A172 (cell line): Measurements from ENCODE around the gene MOGAT2. TPM values are rescaled to one million over a fixed set of nuclear protein-coding genes. Genes with fewer than 3 reads are reported as not detected.

Source experiments
- DNase-seq: peaks from one replicate; pipeline ENCODE4 v3.0.0-alpha.2; 2015; ENCODE audit warnings: low spot score
- total RNA-seq: library from RNA; depleted of rRNA; stranded (reverse); fragments of >200 nt; shearing (Covaris generic); gene quantifications from 2 replicates; pipeline ENCODE4 v1.2.3, GENCODE V29; 2014

The MOGAT2 gene
- total RNA-seq, 1 experiment from 2014 or later = 0.07 TPM

- DNase-seq = no peak
These were observed 42.2 kb downstream of the MOGAT2 start for GRCh38 chr11:75759832-75760231.

- DNase-seq = no peak
These were observed 42.6 kb downstream of the MOGAT2 start for GRCh38 chr11:75760243-75760642.

DNA sequence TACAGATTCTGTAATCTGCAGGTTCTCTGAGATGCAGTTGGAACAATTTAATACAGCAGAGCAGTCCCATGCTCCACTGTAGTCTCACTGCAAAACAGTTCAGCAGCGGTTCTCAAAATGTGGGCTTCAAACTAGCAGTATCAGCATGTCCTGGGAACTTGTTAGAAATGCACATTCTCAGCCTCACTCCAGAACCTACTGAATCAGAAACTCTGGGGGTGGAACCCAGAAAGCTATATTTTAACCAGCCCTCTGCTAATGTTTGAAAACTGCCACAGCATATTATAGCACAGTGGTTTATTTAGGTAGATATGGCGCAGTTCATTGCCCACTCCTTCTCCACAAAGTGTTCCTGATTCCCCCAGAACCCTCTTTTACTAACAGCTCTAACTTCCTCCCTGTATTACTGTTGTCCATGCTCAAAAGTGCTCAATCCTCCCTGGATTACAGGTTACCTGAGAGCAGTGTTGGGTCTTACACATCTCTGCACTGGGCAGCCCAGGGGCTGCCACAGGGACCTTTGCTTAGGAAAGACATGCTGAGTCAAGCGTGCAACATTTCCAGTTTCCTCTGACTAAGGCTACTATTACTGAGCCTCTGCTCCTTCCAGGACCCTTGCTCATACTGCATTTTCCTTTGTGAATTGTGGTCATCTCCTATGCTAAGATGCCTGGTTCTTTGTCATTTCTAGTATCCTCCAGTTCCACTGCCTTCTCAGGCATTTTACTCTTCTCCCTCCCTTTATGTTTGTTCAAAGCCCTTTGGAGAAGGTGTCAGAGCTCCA is 43.3 kb downstream of the MOGAT2 start:
- DNase-seq = no peak

GRCh38 chr11:75762158-75762557 is 44.5 kb downstream of the MOGAT2 start:
- no peak for DNase-seq

GRCh38 chr11:75762885-75763284 is 45.2 kb downstream of the MOGAT2 start:
- DNase-seq = no peak

DNA sequence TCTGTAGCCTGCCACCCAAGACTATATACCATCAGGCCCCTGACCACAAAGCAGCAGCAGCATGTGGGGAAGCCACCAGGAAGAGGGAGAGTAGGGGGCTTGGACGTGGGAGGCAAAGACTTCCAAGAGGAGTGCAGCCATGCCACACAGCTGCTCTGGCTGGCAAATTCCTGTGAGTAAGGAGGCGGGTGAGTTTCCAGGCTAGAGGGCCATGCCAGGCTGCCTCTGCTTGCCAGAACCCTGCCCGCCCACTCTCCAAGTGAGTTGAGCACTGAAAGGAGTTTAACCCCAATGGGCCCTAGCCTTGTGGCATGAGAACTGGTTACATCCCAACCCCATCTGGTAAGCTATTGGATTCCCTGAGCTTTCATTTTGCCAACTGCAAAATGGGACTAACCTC is 46.2 kb downstream of the MOGAT2 start:
- DNase-seq = no peak

DNA sequence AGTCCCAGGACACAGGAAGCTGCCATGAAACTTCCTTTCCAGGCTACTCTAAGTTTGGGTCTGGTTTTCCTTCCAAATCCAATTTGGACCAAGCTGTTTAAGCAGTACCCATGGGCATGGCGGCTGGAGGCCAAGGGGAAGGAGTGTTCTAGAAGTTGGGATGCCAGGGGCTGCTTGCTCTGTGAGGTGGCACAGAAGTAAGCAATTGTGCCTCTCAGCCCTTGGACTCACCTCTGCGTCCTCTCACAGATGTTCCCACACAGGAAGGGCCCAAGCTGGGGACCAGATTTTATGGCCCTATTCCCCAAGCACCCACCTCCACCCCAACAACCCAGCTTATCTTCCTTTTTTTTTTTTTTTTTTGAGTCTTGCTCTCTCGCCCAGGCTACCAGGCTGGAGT is 47.5 kb downstream of the MOGAT2 start:
- no peak for DNase-seq

DNA sequence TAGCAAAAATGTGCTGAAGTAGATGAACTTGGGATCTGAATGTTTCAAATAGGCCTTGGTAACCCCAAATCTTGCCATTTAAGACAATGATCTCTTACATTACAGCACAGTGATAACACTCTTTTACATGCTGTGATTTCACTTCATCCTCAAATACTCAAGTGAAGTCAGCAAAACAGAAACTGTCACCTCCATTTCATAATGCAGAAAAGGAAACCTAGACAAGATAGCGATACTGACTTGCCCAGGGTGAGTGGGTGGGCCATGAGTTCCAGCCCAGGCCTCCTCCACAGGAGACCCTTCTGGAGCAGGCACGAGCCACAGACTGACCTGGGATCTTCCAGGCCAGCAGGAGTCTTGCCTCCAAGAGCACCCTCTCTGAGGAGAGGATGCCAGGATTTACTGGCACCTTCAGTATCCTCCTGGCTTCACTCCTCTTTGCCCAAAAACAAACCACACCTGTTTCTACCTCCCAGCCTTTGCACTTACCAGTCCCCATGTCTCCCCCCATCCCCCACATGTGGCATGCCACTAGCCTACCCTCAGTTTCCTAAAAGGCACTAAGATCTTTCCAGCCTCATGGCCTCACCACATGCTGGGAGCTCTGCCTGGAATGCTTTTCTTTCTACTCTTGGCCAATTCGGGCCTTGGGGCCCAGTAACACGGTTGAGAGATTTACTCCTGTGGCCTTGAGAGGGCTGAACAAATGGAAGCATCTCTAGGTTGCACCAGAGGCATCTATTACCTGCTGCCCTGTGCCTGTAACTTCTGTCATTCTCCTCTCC is 49.0 kb downstream of the MOGAT2 start:
- no peak for DNase-seq

DNA sequence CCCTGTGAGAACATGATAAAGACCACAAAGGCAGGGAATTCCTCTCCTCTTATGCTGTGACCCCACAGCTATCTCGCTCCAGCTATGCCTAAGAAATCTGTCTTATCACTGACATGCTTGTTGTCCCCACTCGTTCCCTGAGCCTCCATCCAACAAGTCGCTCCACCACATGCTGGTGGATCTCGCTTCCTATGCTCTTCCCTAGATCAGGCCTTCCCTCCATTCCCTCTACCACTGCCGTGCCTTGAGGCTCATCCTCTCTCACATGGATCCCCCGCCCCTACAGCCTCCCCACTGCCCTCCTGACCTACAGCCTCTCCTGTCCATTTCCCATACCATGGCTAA is 49.6 kb downstream of the MOGAT2 start:
- no peak for DNase-seq

- DNase-seq = no peak
These were observed 50.1 kb downstream of the MOGAT2 start for GRCh38 chr11:75767793-75768111.

DNA sequence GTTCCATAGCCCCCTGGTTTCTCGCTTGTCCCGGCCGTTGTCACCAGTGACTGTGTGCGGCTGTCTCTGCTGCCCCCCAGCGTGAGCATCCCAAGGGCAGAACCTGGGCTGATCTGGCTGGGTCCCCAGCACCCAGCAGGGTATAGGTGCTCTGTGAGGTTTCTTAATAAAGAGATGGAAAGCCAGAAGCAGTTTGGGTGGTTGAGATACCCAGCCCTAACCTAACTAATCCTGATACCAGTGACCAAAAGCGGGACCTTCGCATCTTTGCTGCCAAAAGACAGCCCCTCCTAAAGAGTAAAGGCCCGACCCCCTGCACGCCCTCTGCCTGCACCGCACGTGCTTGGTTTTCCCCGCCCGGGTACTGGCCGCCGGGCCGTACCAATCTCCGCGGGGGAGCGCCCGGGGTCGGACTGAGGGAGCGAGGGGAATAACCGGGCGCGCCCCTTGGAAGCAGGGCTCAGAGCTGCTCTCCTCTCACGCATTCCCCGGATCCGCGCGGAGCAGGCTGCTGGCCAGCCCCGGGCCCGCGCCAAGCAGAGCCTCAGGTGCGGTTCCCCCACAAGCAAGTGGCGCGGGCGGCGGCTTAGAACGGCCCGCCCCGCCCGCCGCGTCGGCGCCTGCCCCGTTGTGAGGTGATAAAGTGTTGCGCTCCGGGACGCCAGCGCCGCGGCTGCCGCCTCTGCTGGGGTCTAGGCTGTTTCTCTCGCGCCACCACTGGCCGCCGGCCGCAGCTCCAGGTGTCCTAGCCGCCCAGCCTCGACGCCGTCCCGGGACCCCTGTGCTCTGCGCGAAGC is 50.7 kb downstream of the MOGAT2 start, which contains the start of gene DGAT2:
DGAT2 (plus strand) TSS at position 667 of the 797 bp plus-strand sequence. CDS start 214 bp downstream, outside the sequence.
- DNase-seq = peak; percentile 57

DNA sequence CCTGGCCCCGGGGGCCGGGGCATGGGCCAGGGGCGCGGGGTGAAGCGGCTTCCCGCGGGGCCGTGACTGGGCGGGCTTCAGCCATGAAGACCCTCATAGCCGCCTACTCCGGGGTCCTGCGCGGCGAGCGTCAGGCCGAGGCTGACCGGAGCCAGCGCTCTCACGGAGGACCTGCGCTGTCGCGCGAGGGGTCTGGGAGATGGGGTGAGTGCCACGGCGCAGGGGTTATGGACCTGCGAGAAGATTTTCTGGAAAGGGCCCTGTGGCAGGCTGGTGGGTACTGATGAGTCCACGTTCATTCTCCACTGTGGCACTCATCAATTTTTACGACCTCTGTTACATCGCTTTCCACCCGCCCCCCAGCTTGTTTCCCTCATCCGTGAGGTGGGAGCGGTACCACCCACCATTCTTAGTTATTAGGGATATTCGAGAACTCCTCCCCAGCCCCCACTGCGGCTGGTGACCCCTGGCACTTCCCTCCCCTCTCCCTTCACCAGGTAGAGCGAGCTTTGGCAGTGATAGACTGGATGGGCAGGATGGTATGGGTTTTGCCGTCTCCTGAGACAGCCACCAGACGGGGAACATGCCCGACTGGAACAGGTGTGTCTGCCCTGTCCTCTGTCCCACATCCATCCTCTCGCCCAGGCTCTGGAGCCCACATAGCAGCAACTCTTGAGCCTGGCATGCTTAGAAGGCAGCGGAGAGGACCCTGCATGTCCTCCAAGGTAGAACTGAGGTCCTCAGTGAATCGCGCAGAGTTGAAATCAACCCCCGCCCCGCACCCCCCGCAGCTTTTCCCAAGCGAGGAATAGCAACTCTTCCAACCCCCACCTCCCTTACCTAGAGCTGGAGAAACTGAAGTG is 51.5 kb downstream of the MOGAT2 start:
- DNase-seq = no peak

DNA sequence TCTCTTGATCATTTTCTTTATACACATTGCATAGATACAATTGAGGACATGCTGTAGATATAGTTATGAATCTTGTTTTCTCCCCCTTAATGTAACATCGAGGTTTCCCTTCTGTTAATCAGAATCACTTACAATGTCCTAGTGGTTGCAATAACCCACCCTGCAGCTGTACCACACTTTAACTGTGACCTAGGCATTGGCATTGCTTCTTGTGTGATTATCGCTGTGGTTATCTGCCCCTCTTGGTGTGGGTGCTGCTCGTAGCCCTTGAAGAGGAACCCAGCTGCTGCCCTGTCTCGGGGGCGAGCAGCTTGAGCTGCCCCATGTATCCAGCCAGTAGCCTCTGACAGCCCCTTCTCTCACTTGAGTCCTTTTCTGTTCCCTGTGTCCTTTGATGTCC is 52.5 kb downstream of the MOGAT2 start:
- no peak for DNase-seq

GRCh38 chr11:75771646-75772410 is 54.2 kb downstream of the MOGAT2 start:
- DNase-seq = peak; percentile 19

DNA sequence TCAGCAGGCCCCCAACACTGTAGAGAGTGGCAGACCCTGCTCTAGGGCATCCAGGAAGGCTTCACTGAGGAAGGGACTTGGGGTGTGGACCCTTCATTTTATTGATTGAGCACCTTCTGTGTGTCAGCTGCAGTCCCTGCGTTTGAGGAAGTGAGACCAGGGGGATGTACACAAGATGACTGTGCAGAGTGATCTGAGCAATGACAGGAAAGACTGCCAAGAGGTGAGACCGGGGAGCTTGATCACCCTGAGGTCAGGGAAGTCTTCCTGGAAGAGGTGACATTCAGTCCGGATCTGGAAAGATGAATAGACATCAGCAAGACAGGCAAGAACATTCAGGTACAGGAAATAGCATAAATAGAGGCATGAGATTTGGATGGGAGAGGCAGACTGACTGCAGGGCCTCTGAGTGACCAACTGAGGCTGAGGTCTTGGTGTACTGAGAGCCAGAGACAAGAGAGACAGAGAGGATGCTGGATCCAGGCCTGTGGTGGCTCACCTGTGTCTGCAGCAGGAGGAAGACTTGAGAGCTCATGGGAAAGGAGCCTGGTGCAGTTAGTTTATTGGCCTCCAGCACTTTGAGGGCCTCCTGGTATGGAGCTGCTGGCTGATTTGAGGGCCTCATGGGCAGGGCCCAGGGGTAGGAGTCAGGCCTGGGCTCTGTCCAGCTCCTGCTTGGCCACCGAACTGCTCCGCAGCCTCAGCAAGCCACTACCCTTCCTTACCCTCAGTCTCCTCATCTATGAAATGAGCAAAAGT is 56.1 kb downstream of the MOGAT2 start:
- DNase-seq = no peak

- DNase-seq = no peak
These were observed 57.4 kb downstream of the MOGAT2 start for GRCh38 chr11:75775056-75775455.

GRCh38 chr11:75776546-75776945 is 58.9 kb downstream of the MOGAT2 start:
- DNase-seq = no peak

DNA sequence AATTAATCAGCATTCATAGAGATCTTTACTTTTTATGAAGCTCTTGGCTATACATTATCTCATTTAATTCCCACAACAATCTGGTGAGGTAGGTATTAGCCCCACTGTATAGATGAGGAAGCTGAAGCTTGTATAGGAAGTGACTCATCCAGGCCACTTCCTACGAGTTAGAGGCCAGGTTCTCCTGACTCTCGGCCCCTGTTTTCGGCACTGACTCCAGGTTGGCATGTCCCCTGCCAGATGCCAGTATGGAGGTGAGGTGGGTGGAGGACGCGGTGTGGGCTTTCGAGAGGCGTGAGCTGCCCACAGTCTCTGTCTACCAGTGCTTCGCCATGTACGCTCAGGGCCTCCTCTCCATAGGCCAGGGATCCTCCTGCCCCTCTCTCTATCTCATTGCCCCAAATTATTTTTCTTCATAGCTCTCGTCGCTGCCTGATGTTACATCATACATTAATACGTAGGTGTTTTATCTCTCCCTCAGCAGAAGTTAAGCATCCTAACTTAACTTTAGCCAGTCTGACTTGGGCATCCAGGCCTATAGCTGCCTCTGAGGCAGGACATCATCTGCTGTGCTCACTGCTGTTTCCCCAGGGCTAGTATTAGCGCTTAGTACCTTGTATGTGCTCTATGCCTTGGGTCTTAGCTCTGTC is 59.9 kb downstream of the MOGAT2 start:
- DNase-seq = peak; percentile 30

DNA sequence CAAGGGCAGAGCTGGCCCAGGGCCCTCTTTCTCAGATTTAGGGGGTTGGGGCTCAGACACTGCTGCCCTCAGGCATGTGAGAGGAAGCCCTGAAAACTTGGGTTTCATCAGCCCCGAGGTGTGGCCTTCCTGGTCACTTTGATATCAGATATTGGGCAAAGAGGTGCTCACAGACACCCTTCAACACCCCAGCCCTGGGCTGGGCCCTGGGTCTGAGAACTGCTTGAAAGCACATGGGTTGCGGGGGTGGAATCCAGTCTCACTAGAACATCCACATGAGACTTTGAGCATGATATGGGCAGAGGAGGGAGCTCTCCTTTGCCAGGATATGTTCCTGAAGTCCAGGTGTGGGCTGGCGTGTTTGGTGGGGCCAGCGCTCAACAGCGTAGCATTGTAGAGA is 61.3 kb downstream of the MOGAT2 start:
- no peak for DNase-seq
